GM06990 (cell line): Measurements from ENCODE around the gene PPP4C.
A peak's percentile ranks its signal among the peaks of the same experiment; 100 is the strongest.

ENCODE experiments used
- DNase-seq: peaks from one replicate; pipeline ENCODE4 v3.0.0-alpha.2; 2011; ENCODE audit not compliant: insufficient read length; ENCODE audit errors: extremely low read depth
- H3K27me3 ChIP-seq: replicated peaks from 2 replicates; pipeline ENCODE4 v1.6.0; 2011; ENCODE audit warnings: low read length; ENCODE audit not compliant: control insufficient read depth, insufficient read depth
- H3K36me3 ChIP-seq: 2 replicates; pipeline ENCODE4 v1.5.1; 2011; ENCODE audit warnings: low read length; ENCODE audit not compliant: control insufficient read depth, insufficient read depth
- H3K4me3 ChIP-seq: replicated peaks from 2 replicates; pipeline ENCODE4 v1.5.1; 2011; ENCODE audit warnings: low read depth, mild to moderate bottlenecking, control low read depth, low read length
- CTCF ChIP-seq: IDR thresholded peaks from 2 replicates; pipeline ENCODE4 v1.5.1; 2011; ENCODE audit warnings: low read length, control low read depth, mild to moderate bottlenecking, inconsistent platforms; ENCODE audit not compliant: insufficient read depth, poor library complexity, severe bottlenecking

Gene PPP4C

DNA sequence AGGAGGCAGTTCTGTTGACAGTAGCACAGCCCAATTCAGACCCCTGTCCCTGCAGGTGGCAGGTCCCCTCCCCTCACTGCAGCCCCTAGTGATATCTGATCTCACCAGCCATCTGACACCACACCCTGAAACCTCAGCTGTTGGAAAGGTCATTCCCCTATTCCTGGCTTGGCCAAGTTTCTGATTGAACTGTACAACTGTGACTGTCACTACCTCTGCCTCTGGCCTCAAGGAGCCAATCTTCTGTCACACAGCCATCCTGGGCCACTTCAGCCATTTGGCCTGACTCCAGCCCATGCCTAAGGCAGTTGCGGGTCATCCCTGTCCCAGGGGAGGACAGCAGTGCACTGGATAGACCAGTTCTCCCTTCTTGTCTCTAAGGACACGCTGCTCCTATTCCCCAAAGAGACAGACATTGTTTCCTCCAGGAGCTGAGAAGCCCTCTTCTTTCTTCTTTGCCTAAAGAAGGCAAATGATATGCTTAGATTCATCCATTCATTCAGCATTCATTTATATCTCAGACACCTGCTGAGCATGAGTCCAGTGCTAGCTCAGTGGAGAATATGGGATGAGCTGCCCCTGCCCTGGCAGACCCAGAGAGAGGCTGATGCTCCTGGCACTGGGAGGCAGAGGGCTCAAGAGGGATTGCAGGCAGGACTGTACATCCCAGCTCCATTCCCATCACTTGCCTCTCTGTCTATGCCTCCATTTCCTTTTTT is 14.8 kb upstream of the PPP4C start:
- no peak for TF ChIP-seq CTCF
- Histone ChIP-seq H3K36me3 (no peaks in the 10 kb centered on the region), H3K4me3 (no peak overlapping the region), H3K27me3 (no peaks in the 10 kb centered on the region)
- DNase-seq = no peak

DNA sequence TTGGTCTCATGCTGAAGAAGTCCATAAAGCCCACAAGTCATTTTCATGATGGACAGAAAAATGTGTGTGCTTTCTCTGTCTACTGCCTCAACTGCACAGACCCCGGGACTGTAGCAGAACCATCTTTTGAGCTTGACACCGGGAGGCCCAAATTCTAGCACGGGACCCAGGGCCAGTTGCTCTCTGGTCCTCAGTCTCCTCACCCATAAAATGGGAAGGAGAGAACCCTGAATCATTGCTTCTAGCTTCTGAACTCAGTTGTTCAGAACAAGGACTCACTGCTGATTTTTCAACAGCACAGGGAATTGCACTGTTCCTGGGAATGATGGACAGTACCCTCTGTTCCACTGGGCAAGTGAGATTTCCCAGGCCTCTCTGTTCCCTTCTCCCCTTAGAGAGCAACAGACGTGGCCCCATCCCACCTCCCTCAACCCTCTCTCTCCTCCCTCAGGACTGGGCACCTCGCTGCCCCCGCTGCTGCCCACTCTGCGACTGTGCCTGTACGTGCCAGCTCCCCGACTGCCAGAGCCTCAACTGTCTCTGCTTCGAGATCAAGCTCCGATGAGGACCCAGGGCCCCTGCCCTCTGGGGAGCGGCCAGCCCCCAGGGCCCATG is 12.4 kb upstream of the PPP4C start:
- Histone ChIP-seq H3K36me3 (peaks cover 12% of the 10 kb centered on the region), H3K4me3 (peak overlapping the region; percentile 95), H3K27me3 (no peaks in the 10 kb centered on the region)
- no peak for DNase-seq
- no peak for TF ChIP-seq CTCF

DNA sequence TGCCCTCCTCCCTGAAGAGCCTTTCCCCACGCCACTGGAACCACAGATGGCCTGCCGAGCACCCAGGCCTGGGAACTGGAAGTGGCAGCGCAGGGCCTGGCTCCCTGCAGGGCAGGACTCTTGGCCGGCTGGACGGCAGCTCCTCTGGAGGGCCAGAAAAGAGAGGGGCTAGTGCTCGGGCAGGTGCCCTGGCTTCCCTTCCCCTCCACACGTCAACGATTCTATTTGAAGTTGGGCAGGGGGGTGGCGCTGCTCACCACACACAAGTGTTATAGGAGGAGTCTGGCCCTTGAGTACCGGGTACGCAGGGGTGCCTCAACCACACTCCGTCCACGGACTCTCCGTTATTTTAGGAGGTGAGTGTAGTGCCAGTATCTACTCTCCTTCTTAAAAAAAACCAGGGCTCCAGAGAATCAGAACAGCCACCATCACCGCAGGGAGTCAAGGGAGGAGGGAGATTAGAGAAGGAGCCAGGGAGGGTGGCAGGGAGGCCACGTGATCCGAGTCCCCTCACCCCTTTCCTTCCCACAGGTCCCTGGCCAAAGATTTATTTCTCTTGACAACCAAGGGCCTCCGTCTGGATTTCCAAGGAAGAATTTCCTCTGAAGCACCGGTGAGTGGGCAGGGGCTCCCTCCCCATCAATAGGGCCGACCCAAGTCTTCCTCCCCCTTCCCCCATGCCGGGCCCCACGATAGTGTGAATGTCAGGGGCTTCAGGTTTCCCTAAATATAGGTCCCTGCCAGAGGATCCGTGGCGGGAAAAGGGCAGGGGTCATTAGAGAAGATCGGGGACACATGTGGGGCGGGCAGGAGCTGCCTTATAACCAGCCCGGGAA is 11.7 kb upstream of the PPP4C start:
- DNase-seq = peak; percentile 64
- Histone ChIP-seq H3K4me3 (peak overlapping the region; percentile 95), H3K36me3 (peaks cover 20% of the 10 kb centered on the region), H3K27me3 (no peaks in the 10 kb centered on the region)
- peak; percentile 48 for TF ChIP-seq CTCF

- H3K36me3 ChIP-seq = peaks cover 26% of the 10 kb centered on the region
- H3K27me3 ChIP-seq = no peaks in the 10 kb centered on the region
- peak overlapping the region; percentile 95 for H3K4me3 ChIP-seq
- DNase-seq = no peak
- no peak for TF ChIP-seq CTCF
Observed at GRCh38 chr16:30064729-30065101, 11.1 kb upstream of the PPP4C start.

GRCh38 chr16:30065102-30065942 is 10.5 kb upstream of the PPP4C start, which contains the start of gene ALDOA:
TSS of gene ALDOA (plus strand) at chr16:30065760. CDS start at chr16:30066898, 1,138 bp downstream.
- Histone ChIP-seq H3K4me3 (peak within 1 kb of the TSS; percentile 95), H3K36me3 (peaks cover 32% of the 10 kb centered on the region), H3K27me3 (no peaks in the 10 kb centered on the region)
- peak; percentile 98 for DNase-seq
- TF ChIP-seq CTCF = no peak
